ENCODE measurements around the gene PIK3R6. TPM values are rescaled to one million over a fixed set of nuclear protein-coding genes. Genes with fewer than 3 reads are reported as not detected.

The PIK3R6 gene
- total RNA-seq, 1 donor from 2014 or later: not detected

DNA sequence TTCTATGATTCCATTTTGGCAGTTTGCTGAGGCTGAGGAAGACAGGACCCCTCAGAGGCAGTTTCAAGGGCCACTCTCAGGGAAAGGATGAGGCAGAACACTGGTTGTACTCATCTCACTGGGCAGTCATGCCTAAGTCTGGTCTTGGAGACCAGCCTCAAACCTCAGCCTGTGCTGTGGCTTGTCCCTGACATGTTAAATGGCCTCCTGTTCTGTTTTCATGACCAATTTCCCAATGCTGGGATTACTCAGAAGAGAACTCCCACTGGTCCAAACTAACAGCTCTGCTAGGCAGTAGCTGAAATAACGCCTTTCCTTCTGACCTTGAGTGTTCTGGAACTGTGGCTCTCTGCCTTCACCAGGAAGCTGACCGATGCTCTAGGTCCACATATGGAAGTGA, 100.7 kb downstream of the PIK3R6 start:
- DNase-seq (ENCODE audit: extremely low spot score, unreplicated experiment): no peak
- Mint-ChIP-seq H3K27me3 (ENCODE audit: unreplicated experiment) (peaks cover 31% of the 10 kb centered on the region), H3K36me3 (ENCODE audit: unreplicated experiment) (no peaks in the 10 kb centered on the region)

DNA sequence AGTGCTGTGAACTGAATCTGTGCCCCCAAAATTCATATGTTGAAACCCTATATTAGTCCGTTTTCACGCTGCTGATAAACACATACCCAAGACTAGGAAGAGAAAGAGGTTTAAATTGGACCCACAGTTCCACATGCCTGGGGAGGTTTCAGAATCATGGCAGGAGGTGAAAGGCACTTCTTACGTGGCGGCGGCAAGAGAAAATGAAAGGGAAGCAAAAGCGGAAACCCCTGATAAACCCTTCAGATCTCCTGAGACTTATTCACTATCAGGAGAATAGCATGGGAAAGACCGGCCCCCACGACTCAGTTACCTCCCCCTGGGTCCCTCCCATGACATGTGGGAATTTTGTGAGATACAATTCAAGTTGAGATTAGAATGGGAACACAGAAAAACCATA, 105.5 kb downstream of the PIK3R6 start:
- Mint-ChIP-seq H3K4me1 (ENCODE audit: unreplicated experiment) (no peaks in the 10 kb centered on the region), H3K36me3 (ENCODE audit: unreplicated experiment) (no peaks in the 10 kb centered on the region), H3K9me3 (ENCODE audit: unreplicated experiment) (no peaks in the 10 kb centered on the region), H3K27ac (ENCODE audit: unreplicated experiment) (no peak overlapping the region), H3K4me3 (ENCODE audit: unreplicated experiment) (no peak overlapping the region), H3K27me3 (ENCODE audit: unreplicated experiment) (peaks cover 46% of the 10 kb centered on the region)
- TF ChIP-seq, protein P1, sequence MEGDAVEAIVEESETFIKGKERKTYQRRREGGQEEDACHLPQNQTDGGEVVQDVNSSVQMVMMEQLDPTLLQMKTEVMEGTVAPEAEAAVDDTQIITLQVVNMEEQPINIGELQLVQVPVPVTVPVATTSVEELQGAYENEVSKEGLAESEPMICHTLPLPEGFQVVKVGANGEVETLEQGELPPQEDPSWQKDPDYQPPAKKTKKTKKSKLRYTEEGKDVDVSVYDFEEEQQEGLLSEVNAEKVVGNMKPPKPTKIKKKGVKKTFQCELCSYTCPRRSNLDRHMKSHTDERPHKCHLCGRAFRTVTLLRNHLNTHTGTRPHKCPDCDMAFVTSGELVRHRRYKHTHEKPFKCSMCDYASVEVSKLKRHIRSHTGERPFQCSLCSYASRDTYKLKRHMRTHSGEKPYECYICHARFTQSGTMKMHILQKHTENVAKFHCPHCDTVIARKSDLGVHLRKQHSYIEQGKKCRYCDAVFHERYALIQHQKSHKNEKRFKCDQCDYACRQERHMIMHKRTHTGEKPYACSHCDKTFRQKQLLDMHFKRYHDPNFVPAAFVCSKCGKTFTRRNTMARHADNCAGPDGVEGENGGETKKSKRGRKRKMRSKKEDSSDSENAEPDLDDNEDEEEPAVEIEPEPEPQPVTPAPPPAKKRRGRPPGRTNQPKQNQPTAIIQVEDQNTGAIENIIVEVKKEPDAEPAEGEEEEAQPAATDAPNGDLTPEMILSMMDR (IDR thresholded peaks at IDR 0.05): no peak
- no peak for DNase-seq (ENCODE audit: extremely low spot score, unreplicated experiment)

More for the DNA sequence above, 100.7 kb downstream of the PIK3R6 start:
- Mint-ChIP-seq H3K4me3 (ENCODE audit: unreplicated experiment) (no peak overlapping the region), H3K27ac (ENCODE audit: unreplicated experiment) (no peak overlapping the region), H3K4me1 (ENCODE audit: unreplicated experiment) (no peaks in the 10 kb centered on the region), H3K9me3 (ENCODE audit: unreplicated experiment) (no peaks in the 10 kb centered on the region)
- TF ChIP-seq, protein P1 (IDR thresholded peaks at IDR 0.05): no peak

DNA sequence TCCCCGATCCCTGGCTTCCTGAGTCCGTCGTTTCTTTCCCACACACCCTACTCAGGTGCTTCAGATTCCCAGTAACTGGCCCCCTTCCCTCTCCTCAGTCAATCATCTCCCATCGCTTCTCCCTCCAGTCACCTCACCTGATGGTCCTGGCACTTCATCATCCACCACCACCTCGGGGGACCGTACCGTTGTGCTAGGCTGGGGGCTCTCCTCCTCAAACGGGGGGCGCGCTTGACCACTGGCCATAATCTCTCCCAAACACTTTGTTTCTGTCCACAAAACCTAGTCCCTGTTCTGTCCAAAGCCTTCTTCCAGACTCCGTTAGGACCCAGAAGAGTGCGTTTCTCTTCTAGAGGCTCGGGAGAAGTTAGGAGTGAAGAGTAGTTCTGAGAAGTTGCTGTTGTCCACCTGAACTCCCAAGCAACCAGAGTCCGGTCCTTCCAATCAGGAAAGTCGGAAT, 109.3 kb downstream of the PIK3R6 start, which contains the start of gene SPDYE4:
SPDYE4 (minus strand) TSS at position 410 of the 460 bp plus-strand sequence; CDS start at position 246, 164 bp downstream.
- peak; percentile 83 for DNase-seq (ENCODE audit: extremely low spot score, unreplicated experiment)
- H3K4me1 Mint-ChIP-seq (ENCODE audit: unreplicated experiment): no peaks in the 10 kb centered on the region
- no peaks in the 10 kb centered on the region for H3K9me3 Mint-ChIP-seq (ENCODE audit: unreplicated experiment)
- no peak within 1 kb of the TSS for H3K4me3 Mint-ChIP-seq (ENCODE audit: unreplicated experiment)
- H3K27me3 Mint-ChIP-seq (ENCODE audit: unreplicated experiment): peaks cover 63% of the 10 kb centered on the region
- no peak within 1 kb of the TSS for H3K27ac Mint-ChIP-seq (ENCODE audit: unreplicated experiment)
- TF ChIP-seq, protein P1 (IDR thresholded peaks at IDR 0.05): no peak
- no peaks in the 10 kb centered on the region for H3K36me3 Mint-ChIP-seq (ENCODE audit: unreplicated experiment)

DNA sequence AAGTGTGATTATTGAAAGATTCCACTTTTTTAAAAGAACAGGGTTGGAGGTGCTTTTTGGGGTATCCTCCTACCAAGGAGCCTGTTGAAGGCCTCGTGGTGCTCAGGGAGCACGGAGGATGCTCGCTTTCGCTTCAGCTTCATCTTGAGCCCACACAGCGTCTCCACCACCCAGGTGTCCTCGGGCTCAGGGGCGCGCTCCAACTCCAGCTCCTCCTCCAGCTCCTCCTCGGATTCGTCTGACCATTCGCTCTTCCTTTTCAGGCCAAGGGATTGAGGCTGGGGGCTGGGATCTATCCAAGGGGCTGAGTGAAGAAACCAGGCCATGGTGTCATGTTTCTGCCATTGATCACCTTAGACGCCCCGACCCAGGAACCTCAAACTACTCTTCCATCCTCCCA, 110.3 kb downstream of the PIK3R6 start:
- Mint-ChIP-seq H3K4me1 (ENCODE audit: unreplicated experiment) (no peaks in the 10 kb centered on the region), H3K9me3 (ENCODE audit: unreplicated experiment) (no peaks in the 10 kb centered on the region), H3K27ac (ENCODE audit: unreplicated experiment) (no peak overlapping the region), H3K4me3 (ENCODE audit: unreplicated experiment) (no peak overlapping the region), H3K27me3 (ENCODE audit: unreplicated experiment) (peaks cover 65% of the 10 kb centered on the region), H3K36me3 (ENCODE audit: unreplicated experiment) (no peaks in the 10 kb centered on the region)
- TF ChIP-seq, protein P1 (IDR thresholded peaks at IDR 0.05): no peak
- DNase-seq (ENCODE audit: extremely low spot score, unreplicated experiment): no peak

DNA sequence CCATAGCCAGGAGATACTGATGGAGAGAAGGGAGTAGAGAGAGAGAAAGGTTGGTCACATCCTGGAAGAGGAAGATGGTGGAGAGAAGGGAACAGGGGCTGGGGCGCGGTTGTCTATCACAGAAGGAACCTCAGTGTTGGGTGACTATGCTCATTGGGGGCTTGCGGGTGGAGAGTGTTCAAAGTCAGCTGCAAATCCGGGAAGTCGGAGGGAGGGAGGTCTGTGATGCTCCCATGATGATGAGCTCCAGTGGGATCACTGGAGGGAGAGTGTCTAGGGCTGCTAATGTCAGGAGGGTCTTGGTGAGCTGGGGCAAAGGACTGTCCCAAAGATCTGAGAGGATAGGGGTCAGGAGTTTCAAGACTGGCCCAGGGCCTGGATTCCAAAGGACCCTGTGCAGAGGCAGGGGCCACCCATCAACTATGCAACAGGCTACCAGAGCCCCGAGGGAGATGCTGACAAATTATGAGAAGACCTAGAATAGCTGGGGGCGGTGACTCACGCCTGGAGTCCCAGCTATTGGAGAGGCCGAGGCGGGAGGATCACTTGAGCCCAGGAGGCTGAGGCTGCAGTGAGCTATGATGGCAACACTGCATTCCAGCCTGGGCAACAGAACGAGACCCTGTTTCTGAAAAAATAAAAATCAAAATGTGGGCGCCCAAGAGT, 111.8 kb downstream of the PIK3R6 start:
- no peaks in the 10 kb centered on the region for H3K4me1 Mint-ChIP-seq (ENCODE audit: unreplicated experiment)
- H3K36me3 Mint-ChIP-seq (ENCODE audit: unreplicated experiment): no peaks in the 10 kb centered on the region
- H3K27me3 Mint-ChIP-seq (ENCODE audit: unreplicated experiment): peaks cover 58% of the 10 kb centered on the region
- no peaks in the 10 kb centered on the region for H3K9me3 Mint-ChIP-seq (ENCODE audit: unreplicated experiment)
- TF ChIP-seq, protein P1 (IDR thresholded peaks at IDR 0.05): no peak
- no peak overlapping the region for H3K27ac Mint-ChIP-seq (ENCODE audit: unreplicated experiment)
- no peak overlapping the region for H3K4me3 Mint-ChIP-seq (ENCODE audit: unreplicated experiment)
- no peak for DNase-seq (ENCODE audit: extremely low spot score, unreplicated experiment)

Data from osteocyte (in vitro differentiated cells).